Transverse colon (tissue), 4 donors: Measurements from ENCODE around the gene SYT2.

Experiments
- EP300 ChIP-seq: sonication (generic); formaldehyde crosslinking; IDR thresholded peaks from one replicate; pipeline ENCODE4 v1.6.1; 2017; ENCODE audit warnings: antibody characterized with exemption, low read depth
- POLR2A ChIP-seq: fragments of 450-650 bp; IDR thresholded peaks from one replicate; pipeline ENCODE4 v1.6.1; 2016; ENCODE audit warnings: antibody characterized with exemption, mild to moderate bottlenecking, moderate library complexity
- POLR2AphosphoS5 ChIP-seq, 3 donors: sonication (generic); formaldehyde crosslinking; IDR thresholded peaks; one replicate each; pipeline ENCODE4 v1.6.1; 2016; ENCODE audit warnings: antibody characterized with exemption in 3 of 3
- TF ChIP-seq, protein P1 (sequence below), 5 experiments: fragments of 200-600 bp in 3 of 5; fragments of 450-650 bp in 2 of 5; sonication (generic) in 3 of 5; IDR thresholded peaks; 1 replicate in 2 of 5; 2 replicates in 3 of 5; pipeline ENCODE4 v1.5.1; 2016 to 2017; ENCODE audit warnings: antibody characterized with exemption in 5 of 5, inconsistent platforms in 3 of 5, mild to moderate bottlenecking in 2 of 5, moderate library complexity in 1 of 5

GRCh38 chr1:202565890-202566602, 144.2 kb downstream of the SYT2 start:
- TF ChIP-seq, protein P1, sequence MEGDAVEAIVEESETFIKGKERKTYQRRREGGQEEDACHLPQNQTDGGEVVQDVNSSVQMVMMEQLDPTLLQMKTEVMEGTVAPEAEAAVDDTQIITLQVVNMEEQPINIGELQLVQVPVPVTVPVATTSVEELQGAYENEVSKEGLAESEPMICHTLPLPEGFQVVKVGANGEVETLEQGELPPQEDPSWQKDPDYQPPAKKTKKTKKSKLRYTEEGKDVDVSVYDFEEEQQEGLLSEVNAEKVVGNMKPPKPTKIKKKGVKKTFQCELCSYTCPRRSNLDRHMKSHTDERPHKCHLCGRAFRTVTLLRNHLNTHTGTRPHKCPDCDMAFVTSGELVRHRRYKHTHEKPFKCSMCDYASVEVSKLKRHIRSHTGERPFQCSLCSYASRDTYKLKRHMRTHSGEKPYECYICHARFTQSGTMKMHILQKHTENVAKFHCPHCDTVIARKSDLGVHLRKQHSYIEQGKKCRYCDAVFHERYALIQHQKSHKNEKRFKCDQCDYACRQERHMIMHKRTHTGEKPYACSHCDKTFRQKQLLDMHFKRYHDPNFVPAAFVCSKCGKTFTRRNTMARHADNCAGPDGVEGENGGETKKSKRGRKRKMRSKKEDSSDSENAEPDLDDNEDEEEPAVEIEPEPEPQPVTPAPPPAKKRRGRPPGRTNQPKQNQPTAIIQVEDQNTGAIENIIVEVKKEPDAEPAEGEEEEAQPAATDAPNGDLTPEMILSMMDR (IDR thresholded peaks at IDR 0.05), result no peak
- TF ChIP-seq EP300 (no peak), POLR2AphosphoS5 (IDR thresholded peaks at IDR 0.05) (no peak), POLR2A (no peak)
